ENCODE data around the gene TTLL13.
"Not testable (repeated sequence)": the region's sequence is repeated elsewhere in the genome, so short reads cannot be mapped to it uniquely, and the experiment has no call there.

TTLL13 gene

GRCh38 chr15:90281637-90282036 lies 32.3 kb downstream of the TTLL13 start:
- not testable (repeated sequence) for DNase-seq (ENCODE audit: low spot score)

DNA sequence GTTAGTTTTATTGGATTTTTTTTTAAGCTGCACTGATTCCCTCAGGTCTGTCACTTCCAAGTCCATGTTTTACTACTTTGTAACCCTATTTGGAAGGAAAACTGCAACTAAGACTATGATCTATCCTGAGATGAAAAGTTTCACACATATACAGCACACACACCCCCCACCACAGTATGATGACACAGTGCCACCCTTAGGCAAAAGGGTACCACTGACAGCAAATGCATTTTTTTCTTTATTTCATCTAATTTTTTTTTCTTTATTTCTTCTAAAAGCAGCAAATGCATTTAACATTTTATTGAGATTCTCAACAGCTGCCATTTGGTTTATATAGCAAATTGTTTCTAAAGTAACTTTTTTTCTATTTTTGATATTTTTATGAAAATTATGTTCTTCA lies 37.3 kb downstream of the TTLL13 start:
- peak; percentile 45 for DNase-seq (ENCODE audit: low spot score)

DNA sequence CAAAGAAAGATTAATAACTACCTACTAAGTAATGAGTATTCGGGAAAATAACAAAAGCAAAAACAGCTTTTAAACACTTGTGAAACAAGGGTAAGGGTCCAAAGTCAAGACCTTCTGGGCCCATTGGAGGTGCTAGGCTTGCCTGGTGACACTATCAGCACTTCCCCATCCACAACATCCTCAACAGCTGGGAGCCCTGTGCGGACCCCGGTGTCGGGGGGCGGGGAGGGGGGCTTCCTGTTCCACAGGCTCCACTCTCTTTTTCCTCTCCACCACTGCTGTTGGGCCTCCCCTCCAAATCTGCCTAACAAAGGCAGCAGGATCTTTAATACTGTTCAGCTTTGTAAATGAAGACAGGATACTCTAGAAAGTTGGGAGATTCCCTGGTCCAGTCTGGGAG lies 37.7 kb downstream of the TTLL13 start:
- no peak for DNase-seq (ENCODE audit: low spot score)

DNA sequence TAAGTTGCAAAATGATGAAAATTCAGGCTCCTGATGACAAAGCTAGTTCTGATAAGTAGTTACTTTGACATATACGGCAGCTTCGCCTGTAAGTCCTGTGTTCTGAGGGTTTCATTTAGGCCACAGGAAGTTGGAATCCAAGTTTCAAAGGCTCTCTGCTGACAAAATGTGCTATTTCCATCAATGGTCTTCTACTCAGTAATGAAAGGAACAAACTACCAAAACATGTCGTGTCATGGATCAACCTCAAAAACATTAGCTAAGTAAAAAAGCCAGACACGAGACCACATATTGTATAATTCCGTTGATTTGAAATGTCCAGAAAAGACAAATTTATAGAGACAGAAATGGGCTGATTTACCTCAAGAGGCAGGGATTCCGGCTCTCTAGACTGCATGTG lies 38.6 kb downstream of the TTLL13 start:
- DNase-seq (ENCODE audit: low spot score), result no peak

GRCh38 chr15:90291679-90292356 lies 42.5 kb downstream of the TTLL13 start:
- peak; percentile 66 for DNase-seq (ENCODE audit: low spot score)

GRCh38 chr15:90293040-90293810 lies 43.9 kb downstream of the TTLL13 start:
- DNase-seq (ENCODE audit: low spot score), result peak; percentile 74

DNA sequence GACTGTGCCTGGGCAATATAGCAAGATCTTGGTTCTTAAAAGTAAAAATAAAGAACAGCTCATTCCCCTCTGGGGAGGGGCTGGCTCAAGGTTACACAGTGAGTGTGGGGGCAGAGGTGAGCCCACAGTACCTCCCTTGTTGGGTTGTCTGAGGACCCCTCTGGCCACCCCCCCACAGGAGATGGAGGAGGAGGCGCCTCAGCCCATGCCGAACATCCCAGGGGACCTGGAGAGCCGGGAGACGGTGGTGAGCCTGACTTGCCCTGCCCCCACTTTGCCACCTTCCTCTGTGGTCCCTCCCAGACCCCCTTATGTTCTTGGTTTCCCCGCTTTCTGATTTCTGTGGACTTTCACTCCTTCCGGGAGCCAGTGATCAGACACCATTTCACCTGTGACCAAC lies 44.8 kb downstream of the TTLL13 start:
- DNase-seq (ENCODE audit: low spot score), result no peak

DNA sequence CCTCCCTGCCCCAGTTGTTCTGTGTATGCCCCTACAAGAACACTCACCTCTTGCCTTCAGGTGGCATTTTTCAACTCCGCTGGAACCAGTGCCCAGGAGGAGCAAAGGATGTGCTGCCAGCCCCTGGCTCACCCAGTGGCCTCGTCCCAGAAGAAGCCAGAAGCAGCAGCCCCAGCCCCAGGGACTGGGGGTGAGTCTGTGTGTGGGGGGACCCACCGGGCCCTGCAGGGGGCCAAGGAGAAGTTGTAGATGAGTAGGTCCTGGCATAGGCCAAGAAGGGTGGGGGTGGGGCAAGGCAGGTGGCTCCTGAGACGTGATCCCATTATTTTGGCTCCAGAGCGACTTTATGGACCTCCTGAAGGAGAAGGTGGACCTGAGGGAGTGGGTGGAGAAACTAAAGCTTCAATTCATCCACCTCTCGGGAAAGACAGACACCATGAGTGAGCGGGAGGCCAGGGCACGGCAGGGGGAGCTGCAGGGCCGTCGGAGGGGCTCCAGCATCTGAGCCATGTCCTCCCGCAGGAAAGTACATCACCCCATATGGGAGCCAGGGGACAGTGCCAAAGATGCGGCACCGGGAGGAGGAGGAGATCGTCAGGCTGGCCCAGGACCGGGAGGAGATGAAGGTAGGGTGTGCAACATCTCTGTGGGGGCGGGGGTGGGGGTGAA lies 45.4 kb downstream of the TTLL13 start:
- no peak for DNase-seq (ENCODE audit: low spot score)

GRCh38 chr15:90295270-90295648 lies 45.9 kb downstream of the TTLL13 start:
- DNase-seq (ENCODE audit: low spot score), result no peak

- not testable (repeated sequence) for DNase-seq (ENCODE audit: low spot score)
These were observed 47.0 kb downstream of the TTLL13 start for GRCh38 chr15:90296316-90296884.

DNA sequence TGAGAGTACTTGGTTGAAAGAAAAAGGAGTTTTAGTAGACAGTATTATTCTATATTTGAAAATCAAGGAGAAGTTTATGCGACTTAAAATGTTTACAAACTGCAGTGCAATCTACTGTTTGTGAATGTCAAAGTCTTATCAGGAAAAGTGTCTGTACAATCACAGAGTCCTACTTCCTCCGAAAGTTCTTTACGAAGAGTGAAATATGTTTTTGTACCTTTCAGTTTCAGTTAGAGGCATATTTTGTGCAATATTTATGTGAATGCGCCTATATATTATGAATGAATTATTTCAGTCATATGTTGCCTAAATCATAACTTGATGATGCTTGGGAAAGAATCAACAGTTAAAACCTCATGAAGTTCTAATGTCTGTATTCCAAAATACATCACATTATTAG lies 47.7 kb downstream of the TTLL13 start:
- DNase-seq (ENCODE audit: low spot score), result no peak

DNA sequence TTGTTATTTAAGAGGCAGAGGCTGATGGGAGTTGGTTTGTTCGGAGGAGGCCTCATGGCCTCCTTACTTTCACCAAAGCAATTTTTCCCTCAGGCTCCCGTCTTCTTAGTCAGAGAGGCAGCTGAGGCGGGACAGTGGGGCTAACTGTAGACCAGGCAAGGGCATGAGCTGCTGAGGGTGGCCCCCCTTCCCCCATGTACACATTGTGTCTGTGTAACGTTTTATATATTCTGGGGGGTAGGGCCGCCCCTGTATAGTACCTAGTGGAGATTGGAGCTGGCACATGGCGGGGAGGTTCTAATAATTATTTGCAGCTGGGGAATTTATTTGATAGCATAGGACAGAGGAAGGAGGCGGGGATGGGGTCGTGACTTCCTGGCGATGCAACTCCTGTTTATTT lies 51.2 kb downstream of the TTLL13 start:
- DNase-seq (ENCODE audit: low spot score), result no peak

- DNase-seq (ENCODE audit: low spot score), result peak; percentile 72
These were observed 51.8 kb downstream of the TTLL13 start for GRCh38 chr15:90300988-90301706.

- DNase-seq (ENCODE audit: low spot score), result no peak
These were observed 52.4 kb downstream of the TTLL13 start for GRCh38 chr15:90301707-90302300.

DNA sequence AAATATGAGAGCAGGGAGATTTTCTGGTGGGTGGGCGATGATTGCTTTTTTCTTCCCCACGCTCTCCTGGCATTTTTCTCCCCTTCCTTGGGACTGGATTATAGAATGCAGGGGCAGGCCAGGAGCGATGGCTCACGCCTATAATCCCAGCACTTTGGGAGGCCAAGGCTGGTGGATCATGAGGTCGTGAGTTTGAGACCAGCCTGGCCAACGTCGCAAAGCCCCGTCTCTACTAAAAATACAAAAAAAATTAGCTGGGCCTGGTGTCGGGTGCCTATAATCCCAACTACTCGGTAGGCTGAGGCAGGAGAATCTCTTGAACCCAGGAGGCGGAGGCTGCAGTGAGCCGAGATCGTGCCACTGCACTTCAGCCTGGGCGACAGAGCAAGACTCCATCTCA lies 56.0 kb downstream of the TTLL13 start:
- DNase-seq (ENCODE audit: low spot score), result not testable (repeated sequence)

DNA sequence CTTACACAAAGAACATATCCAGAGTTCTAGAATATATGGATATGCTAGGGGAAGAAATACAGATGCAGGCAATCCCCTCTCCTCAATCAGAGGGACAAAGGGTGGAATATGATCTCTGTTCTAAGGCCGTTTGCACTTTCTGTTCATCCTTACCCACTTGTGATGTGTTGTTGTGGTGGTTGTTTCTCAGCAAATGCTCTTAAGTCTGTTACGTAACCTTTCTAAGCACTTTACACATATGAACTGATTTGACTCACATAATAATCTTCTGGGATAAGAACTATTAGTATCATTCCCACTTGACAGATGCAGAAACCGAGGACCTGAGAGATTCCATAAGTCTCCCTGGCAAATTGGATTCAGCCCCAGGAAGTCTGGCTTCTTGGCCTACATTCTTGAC lies 56.6 kb downstream of the TTLL13 start:
- DNase-seq (ENCODE audit: low spot score), result no peak

- no peak for DNase-seq (ENCODE audit: low spot score)
These were observed 57.2 kb downstream of the TTLL13 start for GRCh38 chr15:90306560-90306959.

- DNase-seq (ENCODE audit: low spot score), result no peak
These were observed 58.3 kb downstream of the TTLL13 start for GRCh38 chr15:90307661-90308060.

DNA sequence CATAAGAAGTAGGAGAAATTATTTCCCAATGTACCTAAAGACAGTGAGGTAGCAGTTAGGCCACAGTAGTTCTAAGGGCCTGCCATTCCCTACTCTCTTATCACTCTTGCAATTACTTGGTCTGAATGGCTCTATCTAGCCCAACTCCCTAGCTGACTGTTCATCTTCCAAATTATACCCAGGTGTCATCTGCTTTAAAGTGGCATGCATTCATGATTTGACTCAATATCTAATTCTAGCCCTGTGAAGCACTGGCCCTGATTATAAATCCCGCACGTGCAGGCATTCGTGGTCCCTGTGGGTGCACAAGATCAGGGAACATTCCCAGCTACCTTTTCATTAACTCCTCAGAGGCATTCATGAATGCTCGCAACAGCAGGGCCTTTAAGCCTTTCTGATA lies 59.7 kb downstream of the TTLL13 start:
- DNase-seq (ENCODE audit: low spot score), result no peak

Data from hematopoietic multipotent progenitor cell treated with erythropoietin and hydrocortisone succinate and interleukin-3 and kit ligand, for 15 days (in vitro differentiated cells).